ENCODE measurements around the gene NCF4.

The NCF4 gene

DNA sequence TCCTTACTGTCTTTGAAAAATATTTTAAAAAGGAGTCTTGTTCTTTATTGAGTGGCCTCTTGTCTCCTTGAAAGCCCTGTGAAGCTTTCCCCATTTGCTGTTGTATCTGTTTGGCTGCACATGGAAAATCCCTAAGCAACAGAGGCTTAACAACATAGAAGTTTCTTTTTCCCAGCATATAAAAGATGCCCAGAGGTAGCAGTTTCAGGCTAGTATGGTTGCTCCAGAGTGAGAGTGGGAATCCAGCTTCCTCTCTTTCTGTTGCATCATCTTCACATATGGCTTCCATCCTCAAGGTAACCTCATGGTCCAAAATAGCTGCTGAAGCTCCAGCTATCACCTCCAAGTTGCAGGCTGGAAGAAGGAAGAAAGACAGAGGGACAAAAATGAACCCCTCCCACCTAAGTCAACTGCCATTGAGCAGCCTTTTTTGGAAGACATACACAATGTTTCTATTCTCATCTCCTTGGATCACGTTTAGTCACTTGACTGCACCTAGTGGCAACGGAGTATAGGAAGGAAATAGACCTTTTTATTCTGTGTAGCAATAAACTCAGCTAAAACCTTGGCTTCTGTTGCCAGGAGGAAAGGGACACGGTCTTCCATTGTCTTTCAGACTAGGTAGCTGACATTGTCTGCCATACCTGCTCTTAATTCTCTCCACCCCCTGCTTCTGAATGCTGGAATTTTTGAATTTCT, 57.9 kb downstream of the NCF4 start:
- no peak overlapping the region for H3K27ac ChIP-seq (ENCODE audit: extremely low read depth, low read depth, low read length)
- H3K36me3 ChIP-seq (ENCODE audit: control insufficient read depth in 2 of 2, insufficient read depth in 1 of 2, low read length in 2 of 2) = no peaks in the 10 kb centered on the region
- H3K9me3 ChIP-seq (ENCODE audit: control insufficient read depth, insufficient read depth, low read depth, low read length) = no peaks in the 10 kb centered on the region
- CTCF ChIA-PET = interaction anchor here (1.4 kb wide), 1 partner anchor 62 kb away, joined by 3 read pairs; no protein-coding TSS in a partner anchor
- TF ChIP-seq HOXC10 (CRISPR knock-in tag; IDR thresholded peaks at IDR 0.05) (no peak), TRIM28 (IDR thresholded peaks at IDR 0.05; ENCODE audit: borderline replicate concordance, low read length) (0 out of 2 replicates have a peak, but pooled peaks have one; percentile 27), GLIS1 (tag by site-specific recombination; IDR thresholded peaks at IDR 0.05) (no peak), ZNF624 (tag by site-specific recombination; IDR thresholded peaks at IDR 0.05) (no peak), GLI2 (tag by site-specific recombination; IDR thresholded peaks at IDR 0.05; ENCODE audit: borderline replicate concordance, low read depth) (no peak), ZSCAN16 (tag by site-specific recombination; IDR thresholded peaks at IDR 0.05) (no peak), ZNF670 (tag by site-specific recombination; IDR thresholded peaks at IDR 0.05; ENCODE audit: low read depth) (no peak)
- TF ChIP-seq, protein P1, sequence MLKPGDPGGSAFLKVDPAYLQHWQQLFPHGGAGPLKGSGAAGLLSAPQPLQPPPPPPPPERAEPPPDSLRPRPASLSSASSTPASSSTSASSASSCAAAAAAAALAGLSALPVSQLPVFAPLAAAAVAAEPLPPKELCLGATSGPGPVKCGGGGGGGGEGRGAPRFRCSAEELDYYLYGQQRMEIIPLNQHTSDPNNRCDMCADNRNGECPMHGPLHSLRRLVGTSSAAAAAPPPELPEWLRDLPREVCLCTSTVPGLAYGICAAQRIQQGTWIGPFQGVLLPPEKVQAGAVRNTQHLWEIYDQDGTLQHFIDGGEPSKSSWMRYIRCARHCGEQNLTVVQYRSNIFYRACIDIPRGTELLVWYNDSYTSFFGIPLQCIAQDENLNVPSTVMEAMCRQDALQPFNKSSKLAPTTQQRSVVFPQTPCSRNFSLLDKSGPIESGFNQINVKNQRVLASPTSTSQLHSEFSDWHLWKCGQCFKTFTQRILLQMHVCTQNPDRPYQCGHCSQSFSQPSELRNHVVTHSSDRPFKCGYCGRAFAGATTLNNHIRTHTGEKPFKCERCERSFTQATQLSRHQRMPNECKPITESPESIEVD (tag by site-specific recombination; IDR thresholded peaks at IDR 0.05) = no peak
- TF ChIP-seq, protein P2, sequence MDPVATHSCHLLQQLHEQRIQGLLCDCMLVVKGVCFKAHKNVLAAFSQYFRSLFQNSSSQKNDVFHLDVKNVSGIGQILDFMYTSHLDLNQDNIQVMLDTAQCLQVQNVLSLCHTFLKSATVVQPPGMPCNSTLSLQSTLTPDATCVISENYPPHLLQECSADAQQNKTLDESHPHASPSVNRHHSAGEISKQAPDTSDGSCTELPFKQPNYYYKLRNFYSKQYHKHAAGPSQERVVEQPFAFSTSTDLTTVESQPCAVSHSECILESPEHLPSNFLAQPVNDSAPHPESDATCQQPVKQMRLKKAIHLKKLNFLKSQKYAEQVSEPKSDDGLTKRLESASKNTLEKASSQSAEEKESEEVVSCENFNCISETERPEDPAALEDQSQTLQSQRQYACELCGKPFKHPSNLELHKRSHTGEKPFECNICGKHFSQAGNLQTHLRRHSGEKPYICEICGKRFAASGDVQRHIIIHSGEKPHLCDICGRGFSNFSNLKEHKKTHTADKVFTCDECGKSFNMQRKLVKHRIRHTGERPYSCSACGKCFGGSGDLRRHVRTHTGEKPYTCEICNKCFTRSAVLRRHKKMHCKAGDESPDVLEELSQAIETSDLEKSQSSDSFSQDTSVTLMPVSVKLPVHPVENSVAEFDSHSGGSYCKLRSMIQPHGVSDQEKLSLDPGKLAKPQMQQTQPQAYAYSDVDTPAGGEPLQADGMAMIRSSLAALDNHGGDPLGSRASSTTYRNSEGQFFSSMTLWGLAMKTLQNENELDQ (tag by site-specific recombination; IDR thresholded peaks at IDR 0.05; ENCODE audit: low read depth) = no peak
- TF ChIP-seq, protein P3, sequence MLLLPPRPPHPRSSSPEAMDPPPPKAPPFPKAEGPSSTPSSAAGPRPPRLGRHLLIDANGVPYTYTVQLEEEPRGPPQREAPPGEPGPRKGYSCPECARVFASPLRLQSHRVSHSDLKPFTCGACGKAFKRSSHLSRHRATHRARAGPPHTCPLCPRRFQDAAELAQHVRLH (tag by site-specific recombination; IDR thresholded peaks at IDR 0.05) = 0 out of 2 replicates have a peak, but pooled peaks have one; percentile 27
- TF ChIP-seq, protein P4, sequence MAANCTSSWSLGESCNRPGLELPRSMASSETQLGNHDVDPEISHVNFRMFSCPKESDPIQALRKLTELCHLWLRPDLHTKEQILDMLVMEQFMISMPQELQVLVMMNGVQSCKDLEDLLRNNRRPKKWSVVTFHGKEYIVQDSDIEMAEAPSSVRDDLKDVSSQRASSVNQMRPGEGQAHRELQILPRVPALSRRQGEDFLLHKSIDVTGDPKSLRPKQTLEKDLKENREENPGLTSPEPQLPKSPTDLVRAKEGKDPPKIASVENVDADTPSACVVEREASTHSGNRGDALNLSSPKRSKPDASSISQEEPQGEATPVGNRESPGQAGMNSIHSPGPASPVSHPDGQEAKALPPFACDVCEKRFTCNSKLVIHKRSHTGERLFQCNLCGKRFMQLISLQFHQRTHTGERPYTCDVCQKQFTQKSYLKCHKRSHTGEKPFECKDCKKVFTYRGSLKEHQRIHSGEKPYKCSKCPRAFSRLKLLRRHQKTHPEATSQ (tag by site-specific recombination; IDR thresholded peaks at IDR 0.05) = no peak
- TF ChIP-seq, protein P5, sequence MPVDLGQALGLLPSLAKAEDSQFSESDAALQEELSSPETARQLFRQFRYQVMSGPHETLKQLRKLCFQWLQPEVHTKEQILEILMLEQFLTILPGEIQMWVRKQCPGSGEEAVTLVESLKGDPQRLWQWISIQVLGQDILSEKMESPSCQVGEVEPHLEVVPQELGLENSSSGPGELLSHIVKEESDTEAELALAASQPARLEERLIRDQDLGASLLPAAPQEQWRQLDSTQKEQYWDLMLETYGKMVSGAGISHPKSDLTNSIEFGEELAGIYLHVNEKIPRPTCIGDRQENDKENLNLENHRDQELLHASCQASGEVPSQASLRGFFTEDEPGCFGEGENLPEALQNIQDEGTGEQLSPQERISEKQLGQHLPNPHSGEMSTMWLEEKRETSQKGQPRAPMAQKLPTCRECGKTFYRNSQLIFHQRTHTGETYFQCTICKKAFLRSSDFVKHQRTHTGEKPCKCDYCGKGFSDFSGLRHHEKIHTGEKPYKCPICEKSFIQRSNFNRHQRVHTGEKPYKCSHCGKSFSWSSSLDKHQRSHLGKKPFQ (tag by site-specific recombination; IDR thresholded peaks at IDR 0.05) = no peak
- POLR2A ChIA-PET = interaction anchor here (0.5 kb wide), 1 partner anchor 636 kb away, joined by 3 read pairs; no protein-coding TSS in a partner anchor
- no peaks in the 10 kb centered on the region for H3K4me1 ChIP-seq (ENCODE audit: control insufficient read depth, insufficient read depth, low read length)
- no peak overlapping the region for H3K4me3 ChIP-seq (ENCODE audit: low read depth, low read length)

DNA sequence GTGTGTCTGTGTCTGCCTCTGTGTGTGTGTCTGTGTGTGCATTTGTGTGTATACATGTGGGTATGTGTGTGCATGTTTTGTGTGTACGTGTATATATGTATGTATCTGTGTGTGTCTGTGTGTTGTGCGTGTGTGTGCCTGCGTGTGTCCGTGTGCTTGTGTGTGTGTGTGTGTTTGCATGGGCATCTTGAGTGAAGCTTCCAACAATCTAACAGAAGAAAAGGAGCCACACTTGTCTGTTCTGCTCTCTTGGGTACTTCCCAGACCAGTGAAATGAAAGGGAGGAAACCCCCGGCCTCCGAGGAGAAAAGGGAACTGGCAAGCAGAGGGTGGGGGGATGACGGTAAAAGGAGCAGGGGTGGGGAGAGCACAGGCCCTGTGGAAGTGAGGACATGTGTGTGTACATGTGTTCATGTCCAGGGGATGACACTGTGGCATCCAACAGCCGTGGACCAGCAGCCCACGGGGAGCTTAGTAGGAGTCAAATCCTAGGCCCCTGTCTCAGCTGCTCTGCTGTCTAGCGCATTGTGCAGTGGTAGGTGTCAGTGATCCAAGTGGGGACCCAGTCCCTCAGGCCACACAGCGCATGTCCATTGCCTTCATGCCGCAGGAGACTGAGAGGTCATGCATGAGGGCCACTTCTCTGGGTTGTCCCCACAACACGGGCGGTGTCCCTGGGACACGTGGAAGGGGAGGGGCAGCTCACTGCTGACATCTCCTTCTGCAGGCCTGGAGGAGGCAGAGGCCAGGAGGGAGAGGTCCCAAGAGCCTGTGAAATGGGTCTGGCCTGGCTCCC, 60.7 kb downstream of the NCF4 start:
- POLR2A ChIA-PET = no interaction called here
- no peaks in the 10 kb centered on the region for H3K4me1 ChIP-seq (ENCODE audit: control insufficient read depth, insufficient read depth, low read length)
- TF ChIP-seq FEZF1 (tag by site-specific recombination; IDR thresholded peaks at IDR 0.05) (no peak), ZNF426 (tag by site-specific recombination; IDR thresholded peaks at IDR 0.05) (no peak), BCL11B (tag by site-specific recombination; IDR thresholded peaks at IDR 0.05; ENCODE audit: low read depth) (no peak), ZNF624 (tag by site-specific recombination; IDR thresholded peaks at IDR 0.05) (no peak), ZNF302 (tag by site-specific recombination; IDR thresholded peaks at IDR 0.05; ENCODE audit: low read depth) (no peak), ZNF19 (tag by site-specific recombination; IDR thresholded peaks at IDR 0.05; ENCODE audit: low read depth) (no peak), GLIS1 (tag by site-specific recombination; IDR thresholded peaks at IDR 0.05) (no peak), ZNF416 (tag by site-specific recombination; IDR thresholded peaks at IDR 0.05) (no peak), ZNF211 (tag by site-specific recombination; IDR thresholded peaks at IDR 0.05; ENCODE audit: low read depth) (no peak), ZFP3 (tag by site-specific recombination; IDR thresholded peaks at IDR 0.05; ENCODE audit: low read depth) (no peak), ZNF350 (tag by site-specific recombination; IDR thresholded peaks at IDR 0.05) (no peak), TRIM28 (IDR thresholded peaks at IDR 0.05; ENCODE audit: borderline replicate concordance, low read length) (no peak)
- TF ChIP-seq, protein P5 (tag by site-specific recombination; IDR thresholded peaks at IDR 0.05) = no peak

More for the DNA sequence above, 60.7 kb downstream of the NCF4 start:
- Histone ChIP-seq H3K27ac (ENCODE audit: extremely low read depth, low read depth, low read length) (no peak overlapping the region), H3K36me3 (ENCODE audit: control insufficient read depth in 2 of 2, insufficient read depth in 1 of 2, low read length in 2 of 2) (no peaks in the 10 kb centered on the region), H3K9me3 (ENCODE audit: control insufficient read depth, insufficient read depth, low read depth, low read length) (no peaks in the 10 kb centered on the region), H3K4me3 (ENCODE audit: low read depth, low read length) (no peak overlapping the region)
- CTCF ChIA-PET = no interaction called here

Measured in HEK293 (cell line).